Cerebellar nuclear complex (tissue), 1 donor: ENCODE measurements around the gene MFSD2B.
"Not testable (repeated sequence)": the region's sequence is repeated elsewhere in the genome, so short reads cannot be mapped to it uniquely, and the experiment has no call there.

Experiments
- DNase-seq, 2 experiments: peaks; one replicate each; lab custom pipeline; 2025; lab: John Stamatoyannopoulos, UW

Gene MFSD2B, protein sequence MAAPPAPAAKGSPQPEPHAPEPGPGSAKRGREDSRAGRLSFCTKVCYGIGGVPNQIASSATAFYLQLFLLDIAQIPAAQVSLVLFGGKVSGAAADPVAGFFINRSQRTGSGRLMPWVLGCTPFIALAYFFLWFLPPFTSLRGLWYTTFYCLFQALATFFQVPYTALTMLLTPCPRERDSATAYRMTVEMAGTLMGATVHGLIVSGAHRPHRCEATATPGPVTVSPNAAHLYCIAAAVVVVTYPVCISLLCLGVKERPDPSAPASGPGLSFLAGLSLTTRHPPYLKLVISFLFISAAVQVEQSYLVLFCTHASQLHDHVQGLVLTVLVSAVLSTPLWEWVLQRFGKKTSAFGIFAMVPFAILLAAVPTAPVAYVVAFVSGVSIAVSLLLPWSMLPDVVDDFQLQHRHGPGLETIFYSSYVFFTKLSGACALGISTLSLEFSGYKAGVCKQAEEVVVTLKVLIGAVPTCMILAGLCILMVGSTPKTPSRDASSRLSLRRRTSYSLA

DNA sequence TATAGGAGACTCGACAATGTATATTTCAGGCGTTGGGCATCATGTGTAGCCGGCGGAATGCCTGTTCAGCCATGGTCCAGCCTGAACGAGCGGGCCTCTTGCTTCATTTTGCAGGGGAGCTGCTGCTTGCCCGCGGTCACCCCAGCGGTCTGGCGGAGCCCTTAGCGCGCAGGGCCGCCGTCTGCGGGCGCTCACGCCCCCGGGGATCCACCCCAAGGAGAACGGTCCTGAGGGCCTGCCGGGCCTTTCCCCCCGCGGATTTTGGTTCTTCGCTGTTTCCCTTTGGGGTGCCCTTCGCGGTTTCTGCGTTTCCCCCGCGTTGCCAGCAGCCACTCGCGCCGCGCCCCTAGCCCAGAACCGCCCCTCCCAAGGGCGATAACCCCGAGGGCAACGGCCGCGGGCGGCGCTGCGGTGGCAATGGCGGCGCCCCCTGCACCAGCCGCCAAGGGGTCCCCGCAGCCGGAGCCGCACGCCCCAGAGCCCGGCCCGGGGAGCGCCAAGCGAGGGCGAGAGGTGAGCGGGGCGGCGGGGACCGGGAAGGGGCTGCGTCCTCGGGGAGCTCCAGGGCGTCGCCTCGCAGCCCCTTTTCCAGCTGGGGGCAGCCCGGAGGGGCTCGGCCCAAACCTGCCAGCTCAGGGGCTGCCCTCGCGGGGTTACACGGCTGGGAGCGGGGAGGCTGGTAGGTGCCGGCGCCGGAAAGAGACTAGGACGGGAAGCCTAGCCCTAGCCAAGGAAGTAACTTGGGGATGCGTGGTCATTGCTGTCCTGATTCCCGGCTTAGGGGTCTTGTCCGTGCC, at the start of gene MFSD2B:
MFSD2B (plus strand) TSS at position 406 of the 797 bp plus-strand sequence; CDS start at position 418, 12 bp downstream.
- no peak for DNase-seq

DNA sequence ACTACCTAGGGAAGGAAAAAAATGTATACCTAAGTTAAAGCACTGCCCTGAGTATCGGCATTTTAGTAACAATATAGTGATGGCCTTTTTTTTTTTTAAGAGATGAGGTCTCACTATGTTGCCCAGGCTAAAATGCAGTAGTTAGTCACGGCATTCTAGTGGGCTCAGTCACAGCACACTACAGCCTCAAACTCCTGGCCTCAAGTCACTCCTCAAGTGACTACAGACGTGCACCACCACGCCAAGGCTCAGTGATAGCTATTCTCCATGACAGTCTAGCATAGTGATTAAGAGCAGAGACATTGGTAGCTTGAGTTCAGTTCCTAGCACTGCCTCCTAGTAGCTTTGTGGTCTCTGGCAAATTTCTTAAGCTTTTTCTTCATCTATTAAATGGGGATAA, 42.0 kb upstream of the MFSD2B start:
- DNase-seq = no peak

DNA sequence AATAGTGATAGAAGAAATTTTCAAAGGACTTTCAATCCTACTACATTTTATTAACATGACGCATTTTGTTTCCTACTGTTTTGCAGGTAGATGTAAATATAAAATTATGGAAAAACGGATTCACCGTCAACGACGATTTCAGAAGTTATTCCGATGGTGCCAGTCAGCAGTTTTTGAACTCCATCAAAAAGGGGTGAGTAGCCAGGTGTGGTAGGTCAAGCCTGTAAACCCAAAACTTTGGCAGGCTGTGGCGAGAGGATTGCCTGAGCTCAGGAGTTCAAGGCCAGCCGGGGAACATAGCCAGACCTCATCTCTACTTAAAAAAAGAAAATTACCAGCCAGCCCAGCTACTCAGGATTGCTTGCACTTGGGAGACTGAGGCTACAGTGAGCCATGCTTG, 33.0 kb upstream of the MFSD2B start:
- no peak for DNase-seq

DNA sequence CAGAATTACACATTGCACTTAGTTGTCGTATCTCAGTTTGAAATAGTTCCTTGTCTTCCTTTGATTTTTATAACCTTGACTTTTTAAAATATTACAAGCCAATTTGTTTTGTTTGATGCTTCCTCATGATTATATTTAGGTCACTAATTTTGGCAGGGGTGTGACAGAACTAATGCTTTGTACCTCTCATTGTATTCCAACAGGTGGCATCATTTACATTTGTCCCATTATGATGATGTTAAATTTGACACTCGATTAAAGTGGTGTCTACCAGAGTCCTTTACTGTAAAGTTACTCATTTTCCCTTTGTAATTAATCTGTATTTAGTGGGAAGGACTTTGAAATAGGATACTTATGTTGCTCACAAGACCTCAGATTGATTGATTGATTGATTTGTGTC, 21.5 kb upstream of the MFSD2B start:
- DNase-seq = no peak

DNA sequence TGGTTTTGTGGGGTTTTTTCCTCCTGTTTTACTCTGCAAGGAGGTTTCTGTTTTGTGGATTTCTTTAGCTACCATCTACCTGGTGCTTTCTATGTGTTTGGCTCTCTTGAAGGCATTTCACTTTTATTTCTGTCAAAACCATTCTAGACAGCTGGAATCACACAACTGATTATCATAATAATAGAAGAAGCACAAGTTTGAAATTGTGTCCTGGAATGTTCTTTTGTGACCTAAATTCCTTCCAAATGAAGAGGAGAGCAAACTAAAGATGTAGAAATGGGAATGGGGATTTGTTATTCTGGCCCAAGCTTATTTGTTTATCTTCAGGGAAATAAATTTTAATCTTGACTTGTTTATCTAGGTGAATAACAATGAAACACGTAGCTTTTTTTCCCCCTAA, 17.0 kb upstream of the MFSD2B start:
- DNase-seq = no peak

DNA sequence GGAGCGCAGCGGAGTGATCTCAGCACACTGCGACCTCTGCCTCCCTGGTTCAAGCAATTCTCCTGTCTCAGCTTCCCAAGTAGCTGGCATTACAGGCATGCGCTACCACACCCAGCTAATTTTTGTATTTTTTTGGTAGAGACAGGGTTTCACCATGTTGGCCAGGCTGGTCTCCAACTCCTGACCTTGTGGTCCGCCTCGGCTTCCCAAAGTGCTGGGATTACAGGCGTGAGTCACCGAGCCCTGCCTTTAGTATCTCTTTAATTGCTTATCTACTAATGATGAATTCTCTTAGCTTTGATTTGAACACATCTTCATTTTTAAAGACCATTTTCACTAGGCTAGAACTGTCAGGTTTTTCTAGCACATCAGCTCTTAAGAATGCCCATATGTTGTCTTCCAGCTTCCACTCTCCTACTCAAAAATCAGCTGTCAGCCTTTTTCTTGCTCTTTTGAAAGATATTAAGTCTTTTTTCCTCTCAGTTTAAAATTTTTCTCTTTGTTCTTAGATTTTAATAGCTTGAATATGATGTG, 16.1 kb upstream of the MFSD2B start:
- no peak for DNase-seq

DNA sequence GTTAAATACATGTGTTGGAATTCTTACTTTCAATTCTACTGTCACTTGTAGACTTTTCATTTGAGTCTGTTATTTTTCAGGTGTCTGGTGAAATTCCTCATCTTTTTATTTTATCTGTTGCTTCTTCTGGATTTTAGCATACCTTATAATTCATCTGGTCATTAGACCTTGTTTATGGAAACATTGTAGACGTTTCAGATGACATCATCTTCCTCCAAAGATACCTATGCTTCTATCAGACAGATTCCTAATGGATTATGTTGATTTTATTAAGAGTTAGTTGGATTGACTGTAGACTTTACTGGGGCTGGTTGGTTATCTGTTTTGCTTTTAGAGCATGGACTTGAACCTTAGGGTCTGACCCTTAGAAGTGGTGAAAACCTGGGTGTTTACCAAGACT, 15.3 kb upstream of the MFSD2B start:
- DNase-seq = no peak

DNA sequence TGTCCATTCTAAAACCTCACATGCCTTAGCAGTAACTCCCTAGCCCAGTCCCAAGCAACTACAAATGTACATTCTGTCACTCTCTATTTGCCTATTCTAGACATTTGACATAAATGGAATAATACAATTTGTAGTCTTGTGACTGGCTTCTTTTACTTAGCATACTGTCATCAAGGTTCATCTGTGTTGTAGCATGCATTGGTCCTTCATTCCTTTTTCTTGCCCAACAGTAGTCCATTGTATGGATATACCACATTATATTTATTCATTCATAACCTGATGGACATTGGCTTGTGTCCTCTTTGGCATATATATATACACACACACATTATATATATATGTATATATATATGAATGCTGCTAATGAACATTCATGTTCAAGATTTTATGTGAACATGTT, 2.2 kb upstream of the MFSD2B start:
- no peak for DNase-seq

DNA sequence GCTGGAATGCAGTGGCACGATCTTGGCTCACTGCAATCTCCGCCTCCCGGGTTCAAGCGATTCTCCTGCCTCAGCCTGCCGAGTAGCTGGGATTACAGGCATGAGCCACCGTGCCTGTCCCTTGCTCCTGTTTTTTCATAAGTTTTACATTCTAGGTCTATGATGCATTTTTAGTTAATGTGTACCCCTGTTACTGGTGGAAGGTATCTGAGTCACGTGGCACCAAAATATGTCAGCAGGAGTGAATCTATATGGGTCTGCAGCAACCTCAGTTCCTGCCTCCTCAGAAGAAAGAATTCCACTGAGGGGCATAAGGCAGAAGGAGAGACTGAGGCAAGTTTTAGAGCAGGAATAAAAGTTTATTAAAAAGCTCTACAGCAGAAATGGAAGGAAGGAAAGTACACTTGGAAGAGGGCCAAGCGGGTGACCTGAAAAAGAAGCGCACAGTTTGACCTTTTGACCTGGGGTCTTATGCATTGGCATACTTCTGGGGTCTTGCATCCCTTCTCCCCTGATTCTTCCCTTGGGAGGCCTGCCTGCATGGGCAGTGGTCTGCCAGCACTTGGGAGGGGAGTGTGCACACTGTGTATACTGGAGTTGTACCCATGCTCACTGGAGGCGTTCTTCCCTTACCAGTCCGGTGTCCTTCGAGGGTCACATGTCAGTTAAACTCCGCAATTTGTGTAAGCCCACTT, 1.1 kb upstream of the MFSD2B start:
- no peak for DNase-seq

DNA sequence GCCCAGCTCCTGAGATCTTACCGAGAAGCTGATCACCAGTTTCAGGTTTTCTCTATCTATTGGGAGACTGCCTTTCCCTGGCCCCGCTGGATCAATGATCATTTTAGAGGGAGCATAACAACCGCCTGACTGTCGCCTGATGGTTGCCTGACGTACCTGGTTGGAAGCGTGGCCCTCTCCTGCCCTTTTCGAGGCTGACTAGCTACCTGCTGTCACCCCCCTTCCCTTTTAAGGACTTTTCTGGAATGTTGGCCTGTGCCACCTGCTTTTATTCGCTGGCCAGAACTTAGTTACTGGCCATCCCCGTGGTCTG, 562 bp upstream of the MFSD2B start:
- DNase-seq = no peak

DNA sequence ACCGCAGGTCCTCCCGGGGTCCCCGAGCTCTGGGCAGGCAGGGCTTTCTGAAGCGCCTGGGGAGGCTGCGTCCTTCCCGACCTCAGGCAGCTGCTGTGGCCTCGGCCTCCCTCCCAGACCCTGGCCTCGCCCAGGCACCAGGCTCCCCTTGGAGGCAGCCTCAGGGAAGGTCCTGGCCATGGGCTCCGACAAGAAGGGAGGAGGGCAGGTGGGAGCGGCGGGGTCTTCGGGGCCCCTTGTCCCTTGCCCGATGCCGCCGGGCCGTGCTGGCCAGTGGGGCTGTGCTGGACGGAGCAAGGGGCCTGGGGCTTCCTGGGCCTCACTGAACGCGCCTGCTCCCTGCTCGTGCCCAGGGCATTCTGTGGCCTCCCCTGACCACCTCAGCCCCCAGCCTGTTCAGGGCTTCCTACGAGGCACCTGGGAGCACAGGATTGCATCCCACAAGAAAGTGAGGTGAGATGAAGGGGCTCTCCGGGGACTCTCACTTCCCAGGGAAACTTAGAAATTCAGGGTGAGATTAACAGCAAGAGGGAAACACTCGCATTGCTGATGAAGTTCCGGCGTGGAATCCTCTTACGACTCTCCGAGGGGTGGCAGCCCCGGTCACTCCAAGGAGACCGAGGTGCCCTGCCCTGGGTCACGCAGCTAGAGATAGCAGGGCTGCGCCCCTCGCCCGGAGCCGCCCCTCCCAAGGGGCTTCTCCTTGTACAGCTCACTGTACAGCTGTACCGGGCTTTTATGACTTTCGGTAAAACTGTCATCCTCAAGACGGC, 778 bp downstream of the MFSD2B start:
- DNase-seq = no peak

DNA sequence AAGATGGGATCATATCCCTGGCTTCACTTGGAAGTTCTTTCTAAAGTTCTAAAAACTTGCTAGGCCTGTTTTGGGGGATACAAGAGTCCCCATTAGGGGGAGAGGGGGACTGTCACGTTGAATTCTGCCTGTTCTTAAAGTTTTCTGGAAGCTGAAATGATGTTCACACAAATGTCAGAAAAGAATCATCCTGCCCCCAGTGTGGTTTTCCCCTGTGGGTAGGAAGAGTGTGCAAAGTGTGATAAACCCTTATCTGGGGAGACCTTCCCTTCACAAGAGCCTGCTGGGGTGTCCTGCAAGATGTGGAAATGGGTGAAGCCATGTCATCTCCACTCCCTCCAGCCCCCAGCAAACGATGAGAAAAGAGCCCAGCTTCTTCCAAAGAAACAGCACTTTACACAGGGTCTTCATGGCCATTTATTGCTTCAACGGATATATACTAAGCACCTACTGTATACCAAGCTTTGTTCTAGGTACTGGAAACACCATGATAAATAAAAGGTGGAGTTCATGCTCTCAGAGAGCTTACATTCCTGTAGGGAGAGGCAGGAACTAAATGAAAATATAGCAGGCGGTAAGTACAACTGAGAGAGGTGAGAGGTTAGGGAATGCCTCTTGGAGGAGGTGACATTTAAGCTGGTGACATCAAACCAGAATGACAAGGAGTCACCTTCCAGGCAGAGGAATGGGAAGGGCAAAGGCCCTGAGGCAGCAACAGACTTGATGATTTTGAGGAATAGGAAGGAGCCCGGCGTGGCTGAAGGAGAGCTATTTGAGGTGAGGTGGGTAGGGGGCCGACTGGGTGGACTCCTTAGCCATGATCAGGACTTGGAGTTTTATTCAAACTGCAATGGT, 1.6 kb downstream of the MFSD2B start:
- no peak for DNase-seq

DNA sequence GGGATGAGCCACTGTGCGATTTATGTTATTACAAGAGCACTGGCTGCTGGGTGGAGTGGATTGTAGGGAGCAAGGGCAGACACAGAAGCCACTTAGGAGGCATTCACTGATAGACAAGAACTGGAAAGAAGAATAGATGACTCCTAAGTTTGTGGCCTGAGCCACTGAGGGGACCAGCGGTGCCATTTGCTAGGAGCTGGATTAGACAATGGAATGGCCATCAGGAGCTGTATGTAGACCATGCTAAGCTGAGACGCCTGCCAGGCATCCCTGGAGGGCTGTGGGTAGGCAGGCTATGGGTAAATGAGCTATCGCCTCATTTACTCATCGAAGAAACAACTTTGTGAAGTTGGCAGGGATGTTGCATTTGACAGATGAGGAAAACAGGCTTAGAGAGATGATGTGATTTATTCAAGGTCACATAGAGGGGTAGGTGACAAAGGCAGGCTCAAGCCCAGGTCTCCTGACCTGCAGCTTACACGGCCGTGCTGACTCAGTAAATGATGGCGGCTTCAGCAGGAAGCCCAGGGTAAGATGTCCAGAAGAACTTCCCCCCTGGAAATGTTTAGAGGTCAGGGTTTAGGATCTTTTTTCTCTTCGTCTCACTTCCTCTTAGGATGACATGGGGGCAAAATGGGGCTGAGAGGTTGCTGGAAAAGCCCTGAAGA, 2.8 kb downstream of the MFSD2B start:
- no peak for DNase-seq

DNA sequence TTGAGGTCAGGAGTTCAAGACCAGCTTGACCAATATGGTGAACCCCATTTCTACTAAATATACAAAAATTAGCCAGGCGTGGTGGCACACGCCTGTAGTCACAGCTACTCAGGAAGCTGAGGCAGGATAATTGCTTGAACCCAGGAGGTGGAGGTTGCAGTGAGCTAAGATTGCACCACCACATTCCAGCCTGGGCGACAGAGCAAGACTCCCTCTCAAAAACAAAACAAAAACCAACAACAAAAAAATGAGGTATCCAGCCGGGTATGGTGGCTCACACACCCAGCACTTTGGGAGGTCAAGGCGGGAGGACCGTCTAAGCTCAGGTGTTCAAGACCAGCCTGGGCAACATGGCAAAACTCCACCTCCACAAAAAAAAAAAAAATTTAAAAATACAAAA, 5.0 kb downstream of the MFSD2B start:
- DNase-seq = not testable (repeated sequence)

DNA sequence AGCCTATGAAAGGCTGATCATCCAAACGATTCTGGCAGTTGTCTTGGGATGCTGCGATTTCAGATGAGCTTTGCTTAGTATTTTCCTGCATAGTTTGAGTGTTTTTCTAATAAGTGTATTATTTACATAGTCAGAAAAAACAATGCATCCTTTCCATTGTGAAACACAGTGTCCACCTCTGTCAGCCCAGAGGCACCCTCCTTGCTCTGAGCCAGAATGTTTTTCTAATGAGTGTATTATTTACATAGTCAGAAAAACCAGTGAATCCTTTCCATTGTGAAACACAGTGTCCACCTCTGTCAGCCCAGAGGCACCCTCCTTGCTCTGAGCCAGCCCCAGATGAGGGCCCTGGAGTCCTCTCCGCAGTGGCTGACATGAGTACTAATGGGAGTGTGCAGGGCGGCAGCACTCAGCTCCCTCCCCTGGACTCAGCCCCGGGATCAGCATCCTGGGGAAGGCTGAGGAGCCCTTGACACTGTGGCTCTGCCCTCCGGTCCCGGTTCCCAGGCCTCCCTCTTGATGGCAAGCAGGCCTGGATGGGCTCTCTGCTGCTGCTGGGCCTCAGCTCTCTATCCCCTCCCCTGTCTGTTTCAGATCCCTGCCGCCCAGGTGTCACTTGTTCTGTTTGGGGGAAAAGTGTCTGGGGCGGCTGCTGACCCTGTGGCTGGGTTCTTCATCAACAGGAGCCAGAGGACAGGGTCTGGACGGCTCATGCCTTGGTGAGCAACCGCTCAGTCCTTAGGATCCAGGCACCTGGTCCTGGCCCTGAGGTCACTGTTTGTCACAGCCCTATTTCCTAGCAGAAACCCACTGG, 5.9 kb downstream of the MFSD2B start:
- no peak for DNase-seq

DNA sequence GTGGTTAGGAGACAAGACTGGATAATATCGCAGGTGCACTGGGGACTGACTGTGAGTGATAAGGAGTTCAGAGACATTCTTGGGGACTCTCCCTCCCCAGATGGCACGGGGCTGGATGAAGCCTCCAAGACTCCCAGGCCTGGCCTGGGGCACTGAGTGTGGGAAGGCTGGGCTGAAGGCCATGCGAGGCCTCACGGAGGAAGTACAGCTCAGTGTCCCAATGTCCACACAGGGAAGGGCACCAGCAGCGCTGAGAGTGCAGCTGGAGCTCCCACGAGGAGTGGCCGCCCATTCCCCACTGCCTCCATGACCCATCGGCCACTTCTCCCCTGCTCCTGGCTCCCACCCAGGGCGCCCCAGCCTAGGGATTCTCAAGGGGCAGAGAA, 6.5 kb downstream of the MFSD2B start:
- DNase-seq = no peak

DNA sequence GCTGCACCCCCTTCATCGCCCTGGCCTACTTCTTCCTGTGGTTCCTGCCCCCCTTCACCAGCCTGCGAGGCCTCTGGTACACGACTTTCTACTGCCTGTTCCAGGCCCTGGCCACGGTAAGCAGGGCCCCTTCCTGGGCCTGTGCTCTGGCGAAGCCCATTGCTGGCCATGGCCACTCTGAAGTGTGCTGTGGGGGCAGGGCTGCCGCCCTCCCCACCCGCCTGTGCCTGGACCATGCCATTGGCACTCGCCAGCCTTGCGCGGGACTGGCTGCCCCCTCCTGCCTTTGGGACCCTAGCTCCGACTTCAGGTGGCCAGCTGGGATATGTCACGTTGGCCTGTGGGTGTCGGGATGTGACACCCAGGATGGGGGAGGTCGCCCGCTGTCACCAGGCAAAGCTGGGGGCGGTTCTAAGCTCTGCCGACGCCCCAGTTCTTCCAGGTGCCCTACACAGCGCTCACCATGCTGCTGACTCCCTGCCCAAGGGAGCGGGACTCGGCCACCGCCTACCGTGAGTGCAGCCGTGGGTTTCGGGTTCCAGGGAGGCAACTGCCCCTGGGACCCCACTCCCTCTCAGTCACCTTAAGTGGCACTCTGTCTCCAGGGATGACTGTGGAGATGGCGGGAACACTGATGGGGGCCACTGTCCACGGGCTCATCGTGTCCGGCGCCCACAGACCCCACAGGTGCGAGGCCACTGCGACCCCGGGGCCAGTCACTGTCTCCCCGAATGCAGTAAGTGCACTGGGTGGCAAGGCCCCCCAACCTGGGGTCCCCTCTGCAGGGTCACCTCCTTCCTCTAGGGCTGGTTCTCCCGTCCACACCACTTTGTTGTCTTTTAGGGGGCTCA, 7.2 kb downstream of the MFSD2B start:
- DNase-seq = no peak

DNA sequence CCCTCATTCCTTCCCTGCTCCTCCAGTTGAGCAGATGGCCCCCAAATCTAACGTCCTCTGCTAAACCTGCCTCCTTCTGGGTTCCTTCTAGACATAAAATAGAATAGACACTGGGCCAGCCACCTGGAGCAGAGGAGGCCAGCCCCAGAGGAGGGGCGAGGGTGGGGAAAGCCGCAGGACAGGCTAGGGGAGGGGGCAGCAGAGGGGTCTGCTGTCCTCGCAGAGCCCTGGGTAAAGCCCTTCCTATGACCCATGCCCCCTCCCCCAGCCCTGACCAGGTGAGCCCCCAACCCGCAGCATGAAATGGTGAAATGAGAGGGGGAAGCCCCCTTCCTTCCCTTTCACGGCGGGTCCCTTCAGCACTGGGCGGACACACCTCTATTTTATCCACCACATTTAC, 7.8 kb downstream of the MFSD2B start:
- no peak for DNase-seq
